GM21737 (cell line): Measurements from ENCODE around the gene E2F4.

ENCODE experiments used
- ATAC-seq: cut with Tn5 transposase; IDR thresholded peaks from one replicate; pipeline ENCODE4 v1.9.1; 2021; ENCODE audit warnings: mild to moderate bottlenecking, moderate library complexity; ENCODE audit not compliant: unreplicated experiment

The E2F4 gene

DNA sequence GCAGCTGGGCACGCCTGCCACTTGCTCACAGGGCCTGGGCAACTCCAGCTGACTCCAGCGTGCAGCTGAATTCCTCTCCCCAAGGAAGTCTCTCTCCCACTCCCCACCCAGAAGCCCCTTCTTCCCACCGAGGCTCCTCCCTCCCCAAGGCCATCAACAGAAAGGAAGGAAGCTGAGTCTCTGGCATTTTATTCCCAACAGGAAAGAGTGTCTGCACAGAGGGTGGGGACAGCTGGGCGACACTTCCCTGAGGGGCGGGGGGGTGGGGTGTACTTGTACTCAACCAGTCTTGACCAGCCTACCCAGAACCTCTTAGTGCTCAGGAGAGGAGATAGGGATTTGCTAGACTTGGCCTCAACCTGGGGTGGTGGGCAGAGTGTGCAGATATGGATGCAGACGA lies 1.9 kb upstream of the E2F4 start, which contains the start of gene EXOC3L1:
TSS of gene EXOC3L1 (minus strand) at position 96 of the 400 bp plus-strand sequence. CDS start 460 bp downstream, outside the sequence.
- ATAC-seq, result no peak

DNA sequence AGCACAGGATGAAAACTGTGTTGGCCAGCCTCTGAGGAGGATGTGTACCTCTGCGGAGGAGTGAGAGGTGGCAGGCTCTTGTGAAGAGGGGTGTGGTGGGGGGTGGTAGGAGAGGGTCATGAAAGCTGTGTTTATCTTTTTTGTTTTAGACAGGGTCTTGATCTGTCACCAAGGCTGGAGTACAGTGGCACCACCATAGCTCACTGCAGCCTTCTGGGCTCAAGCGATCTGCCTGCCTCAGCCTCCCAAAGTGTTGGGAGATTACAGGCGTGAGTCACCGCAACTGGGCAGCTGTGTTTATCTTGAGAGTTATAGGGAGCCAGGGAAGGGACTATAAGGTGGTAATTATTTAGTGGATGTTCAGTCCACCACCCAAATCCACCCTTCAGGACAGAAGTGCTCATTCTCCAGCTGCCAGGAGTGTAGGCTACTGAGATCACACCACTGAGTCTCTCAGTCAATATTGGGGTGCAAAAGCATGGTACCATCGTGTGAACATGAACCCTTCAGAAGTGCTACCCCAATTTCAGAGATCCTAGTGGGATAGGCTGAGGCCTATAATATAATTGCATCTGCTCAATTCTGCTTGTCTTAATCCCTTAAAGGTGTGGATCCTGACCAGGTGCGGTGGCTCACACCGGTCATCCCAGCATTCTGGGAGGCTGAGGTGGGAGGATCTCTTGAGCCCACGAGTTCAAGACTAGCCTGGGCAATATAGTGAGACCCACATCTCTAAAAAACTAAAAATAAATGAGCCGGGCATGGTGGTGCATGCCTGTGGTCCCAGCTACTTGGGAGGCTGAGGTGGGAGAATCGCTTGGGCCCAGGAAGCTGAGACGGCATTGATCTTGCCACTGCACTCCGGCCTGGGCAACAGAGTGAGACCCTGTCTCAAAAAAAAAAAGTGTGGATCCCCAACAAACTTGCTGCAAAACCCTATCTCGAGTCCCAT lies 1.2 kb upstream of the E2F4 start:
- ATAC-seq, result no peak

DNA sequence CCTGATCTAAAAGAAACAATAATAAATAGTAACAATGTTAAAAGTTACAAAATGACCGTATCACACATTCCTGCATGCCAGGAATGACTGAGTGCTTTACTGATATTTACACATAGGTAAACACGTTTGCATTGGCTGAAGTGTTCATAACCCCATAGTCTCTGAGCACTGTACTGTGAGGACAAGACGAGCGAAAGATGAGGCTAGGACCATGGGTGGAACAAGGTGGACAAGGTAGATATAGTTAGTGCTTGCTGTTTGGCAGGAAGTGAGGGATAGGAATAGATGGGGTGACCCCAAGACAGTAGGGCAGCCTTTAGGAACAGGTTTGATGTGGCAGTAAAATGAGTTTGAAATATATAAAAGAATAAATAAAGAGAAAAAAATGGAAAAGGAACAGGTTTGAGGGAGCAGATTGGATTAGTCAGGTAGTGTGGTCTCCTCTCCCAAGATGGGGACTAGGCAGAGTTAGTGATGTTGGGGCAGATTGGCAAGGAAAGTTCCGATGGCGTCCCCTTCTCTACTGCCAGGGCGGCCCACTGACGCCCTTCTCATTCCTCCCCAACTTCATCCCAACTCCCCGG lies 452 bp upstream of the E2F4 start:
- ATAC-seq, result no peak

DNA sequence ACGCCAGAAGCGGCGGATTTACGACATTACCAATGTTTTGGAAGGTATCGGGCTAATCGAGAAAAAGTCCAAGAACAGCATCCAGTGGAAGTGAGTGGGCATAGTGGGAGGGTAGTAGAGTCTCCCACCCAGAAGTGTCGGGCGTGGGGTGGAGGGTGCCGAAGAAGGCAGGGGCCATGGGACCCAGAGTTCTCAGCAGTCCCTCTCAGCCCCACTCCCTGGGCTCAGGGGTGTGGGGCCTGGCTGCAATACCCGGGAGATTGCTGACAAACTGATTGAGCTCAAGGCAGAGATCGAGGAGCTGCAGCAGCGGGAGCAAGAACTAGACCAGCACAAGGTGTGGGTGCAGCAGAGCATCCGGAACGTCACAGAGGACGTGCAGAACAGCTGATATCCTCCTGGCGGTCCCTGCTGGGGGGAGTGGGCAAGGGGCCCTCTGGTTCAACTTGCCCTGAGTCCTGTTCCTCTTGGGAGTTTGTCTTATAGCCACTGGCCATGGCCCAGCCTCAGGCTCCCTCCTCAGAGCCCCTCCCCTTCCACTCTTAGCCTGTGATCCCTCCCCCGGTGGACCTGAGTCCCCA lies 916 bp downstream of the E2F4 start:
- ATAC-seq, result no peak

DNA sequence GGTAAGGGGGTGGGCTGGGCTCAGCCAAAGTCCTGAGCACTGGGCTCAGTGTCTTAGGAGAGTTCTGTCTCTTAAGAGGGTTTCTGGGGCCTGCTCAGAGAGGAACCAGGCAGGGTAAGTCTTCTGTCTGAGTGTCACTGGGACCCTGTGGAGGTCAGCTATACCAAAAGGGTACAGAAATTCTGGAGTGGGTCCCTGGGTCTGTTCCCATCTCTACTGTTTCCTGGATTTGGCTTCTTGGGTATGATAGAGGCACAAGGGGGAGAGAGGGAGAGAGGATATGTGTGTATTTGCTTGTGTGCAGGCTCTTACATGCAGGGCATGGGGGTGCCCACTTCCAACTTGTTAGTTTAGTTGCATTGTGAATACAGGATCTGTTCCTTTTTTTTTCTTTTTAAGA lies 1.6 kb downstream of the E2F4 start:
- ATAC-seq, result no peak

DNA sequence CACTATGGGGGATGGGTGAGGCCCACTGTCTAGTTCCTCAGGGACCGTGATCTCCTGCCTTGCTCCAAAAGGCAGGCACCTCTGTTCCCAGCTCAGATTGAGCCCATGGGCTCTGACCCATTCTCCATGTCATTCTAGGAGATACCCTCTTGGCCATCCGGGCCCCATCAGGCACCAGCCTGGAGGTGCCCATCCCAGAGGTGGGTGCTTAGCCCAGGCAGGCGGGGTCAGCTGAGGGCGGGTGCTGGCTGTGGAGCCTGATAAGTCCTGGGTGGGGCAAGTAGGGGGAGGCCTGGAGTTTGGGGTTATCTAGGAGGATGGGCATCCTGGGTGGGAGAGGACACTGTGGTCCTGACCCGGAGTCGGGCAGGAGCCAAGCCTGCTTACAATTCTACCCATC lies 2.3 kb downstream of the E2F4 start:
- no peak for ATAC-seq

DNA sequence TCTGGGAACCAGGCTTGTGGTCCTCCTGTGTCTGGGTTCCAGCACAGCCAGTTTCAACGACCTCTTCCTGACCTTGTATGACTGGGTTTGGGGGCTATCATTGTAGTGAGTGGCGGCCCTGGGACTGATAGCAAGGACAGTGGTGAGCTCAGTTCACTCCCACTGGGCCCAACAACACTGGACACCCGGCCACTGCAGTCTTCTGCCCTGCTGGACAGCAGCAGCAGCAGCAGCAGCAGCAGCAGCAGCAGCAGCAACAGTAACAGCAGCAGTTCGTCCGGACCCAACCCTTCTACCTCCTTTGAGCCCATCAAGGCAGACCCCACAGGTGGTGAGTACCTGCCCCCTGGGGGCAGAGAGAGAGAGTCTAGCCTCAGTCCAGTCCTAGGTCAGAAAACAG lies 3.7 kb downstream of the E2F4 start:
- no peak for ATAC-seq

DNA sequence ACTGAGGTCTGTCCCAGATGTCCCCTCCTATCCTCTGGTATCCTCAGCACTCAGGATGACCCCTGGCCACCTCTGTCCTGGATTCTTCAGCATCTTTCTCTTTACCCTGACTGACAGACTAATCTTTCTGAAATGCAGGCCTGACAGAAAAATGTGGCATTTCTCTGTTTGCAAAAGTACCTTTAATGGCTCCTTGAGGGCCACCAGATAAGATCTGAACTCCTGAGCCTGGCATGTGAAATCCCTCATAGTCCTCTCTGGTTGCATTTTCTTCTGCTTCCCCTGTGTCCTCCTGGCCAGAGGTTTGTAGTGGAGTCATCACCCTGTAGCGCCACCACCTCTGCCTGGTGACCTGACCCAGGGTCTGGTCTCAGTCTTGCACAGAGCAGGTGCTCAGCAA lies 4.9 kb downstream of the E2F4 start:
- no peak for ATAC-seq

DNA sequence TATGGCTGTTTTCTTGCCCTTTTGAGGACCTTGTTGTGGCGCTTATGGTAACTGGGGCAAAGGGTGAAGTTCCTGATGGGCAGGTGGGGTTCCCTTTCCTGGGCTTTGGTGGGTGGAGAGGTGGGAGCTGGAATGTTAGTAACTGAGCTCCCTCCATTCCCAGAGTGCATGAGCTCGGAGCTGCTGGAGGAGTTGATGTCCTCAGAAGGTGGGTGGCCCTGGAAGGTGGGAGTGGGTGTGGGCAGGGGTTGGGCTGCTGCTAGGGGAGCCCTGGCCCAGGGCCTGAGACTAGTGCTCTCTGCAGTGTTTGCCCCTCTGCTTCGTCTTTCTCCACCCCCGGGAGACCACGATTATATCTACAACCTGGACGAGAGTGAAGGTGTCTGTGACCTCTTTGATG lies 5.7 kb downstream of the E2F4 start:
- no peak for ATAC-seq

DNA sequence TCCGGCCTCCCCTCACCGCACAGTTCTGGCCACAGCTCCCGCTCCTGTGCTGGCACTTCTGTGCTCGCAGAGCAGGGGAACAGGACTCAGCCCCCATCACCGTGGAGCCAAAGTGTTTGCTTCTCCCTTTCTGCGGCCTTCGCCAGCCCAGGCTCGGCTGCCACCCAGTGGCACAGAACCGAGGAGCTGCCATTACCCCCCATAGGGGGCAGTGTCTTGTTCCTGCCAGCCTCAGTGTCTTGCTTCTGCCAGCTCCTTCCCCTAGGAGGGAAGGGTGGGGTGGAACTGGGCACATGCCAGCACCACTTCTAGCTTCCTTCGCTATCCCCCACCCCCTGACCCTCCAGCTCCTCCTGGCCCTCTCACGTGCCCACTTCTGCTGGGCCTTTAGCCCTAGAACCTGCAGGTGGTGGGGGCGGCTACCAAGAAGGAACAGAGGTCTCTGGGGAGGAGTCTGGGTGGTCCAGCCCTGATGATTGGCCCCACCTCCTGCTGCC lies 6.3 kb downstream of the E2F4 start:
- ATAC-seq, result no peak

DNA sequence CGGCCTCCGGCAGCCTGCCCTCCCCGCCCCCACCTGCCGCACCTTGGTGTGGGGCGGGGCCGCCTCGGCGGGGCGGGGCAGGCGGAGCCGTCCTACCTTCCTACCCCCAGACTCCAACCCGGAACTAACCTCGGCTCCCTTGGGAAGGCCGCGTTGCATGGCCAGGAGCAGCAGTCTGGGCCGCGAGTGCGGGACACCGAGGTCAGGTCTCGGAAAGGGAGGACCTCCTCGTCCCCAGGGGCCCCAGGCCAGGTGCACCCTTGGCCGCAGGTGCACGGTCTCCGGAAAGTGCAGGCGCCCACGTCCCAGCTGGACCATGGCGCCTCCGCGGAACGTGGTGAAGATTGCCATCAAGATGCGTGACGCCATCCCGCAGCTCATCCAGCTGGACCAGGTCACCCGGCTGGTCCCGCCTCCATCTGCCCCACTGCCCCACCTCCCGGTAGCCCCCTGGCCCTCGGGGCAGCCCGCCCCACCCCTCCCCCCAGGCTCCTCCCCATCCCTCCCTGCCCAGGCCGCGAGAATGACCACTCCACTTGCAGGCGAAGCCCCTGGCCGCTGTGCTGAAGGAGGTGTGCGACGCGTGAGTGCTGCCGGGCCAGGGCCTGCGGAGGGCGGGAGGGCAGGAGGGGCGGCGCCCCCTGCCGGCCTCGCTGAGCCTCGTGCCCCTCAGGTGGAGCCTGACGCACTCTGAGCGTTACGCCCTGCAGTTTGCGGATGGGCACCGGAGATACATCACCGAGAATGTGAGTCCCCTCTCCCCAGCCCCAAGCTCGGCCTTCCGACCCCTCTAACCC lies 7.3 kb downstream of the E2F4 start, which contains the start of gene ELMO3:
TSS of gene ELMO3 (plus strand) at position 121 of the 797 bp plus-strand sequence. CDS start at position 317, 196 bp downstream.
- no peak for ATAC-seq

DNA sequence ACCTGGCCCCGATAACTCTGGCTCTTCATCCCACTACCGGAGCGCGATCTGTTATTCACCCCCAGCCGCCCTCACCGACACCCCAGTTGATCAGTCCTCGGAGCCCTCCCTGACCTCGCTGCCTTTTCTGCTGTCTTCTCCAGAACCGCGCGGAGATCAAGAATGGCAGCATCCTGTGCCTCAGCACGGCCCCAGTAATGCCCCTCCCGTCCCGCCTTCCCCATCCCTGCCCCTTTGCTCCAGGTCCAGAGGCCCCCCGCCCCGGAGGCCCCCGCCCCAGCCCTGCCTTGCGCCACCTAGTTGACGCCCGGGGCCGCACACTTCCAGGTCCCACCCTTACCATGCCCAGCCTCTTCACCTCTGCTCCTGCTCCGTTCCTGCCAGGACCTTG lies 7.8 kb downstream of the E2F4 start:
- ATAC-seq, result no peak

DNA sequence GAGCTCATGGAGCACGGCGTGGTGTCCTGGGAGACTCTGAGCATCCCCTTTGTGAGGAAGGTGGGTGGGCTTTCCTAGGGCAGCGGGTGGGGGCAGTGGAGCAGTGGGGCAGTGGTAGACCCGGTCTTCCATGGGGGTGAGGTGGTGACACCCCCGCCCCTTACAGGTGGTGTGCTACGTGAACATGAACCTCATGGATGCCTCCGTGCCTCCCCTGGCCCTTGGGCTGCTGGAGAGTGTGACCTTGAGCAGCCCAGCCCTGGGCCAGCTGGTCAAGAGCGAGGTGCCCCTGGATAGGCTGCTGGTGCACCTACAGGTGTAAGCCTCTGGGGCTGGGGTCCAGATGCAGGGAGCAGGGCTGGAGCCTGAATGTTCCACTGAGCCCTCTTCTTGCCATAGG lies 8.5 kb downstream of the E2F4 start:
- ATAC-seq, result no peak

DNA sequence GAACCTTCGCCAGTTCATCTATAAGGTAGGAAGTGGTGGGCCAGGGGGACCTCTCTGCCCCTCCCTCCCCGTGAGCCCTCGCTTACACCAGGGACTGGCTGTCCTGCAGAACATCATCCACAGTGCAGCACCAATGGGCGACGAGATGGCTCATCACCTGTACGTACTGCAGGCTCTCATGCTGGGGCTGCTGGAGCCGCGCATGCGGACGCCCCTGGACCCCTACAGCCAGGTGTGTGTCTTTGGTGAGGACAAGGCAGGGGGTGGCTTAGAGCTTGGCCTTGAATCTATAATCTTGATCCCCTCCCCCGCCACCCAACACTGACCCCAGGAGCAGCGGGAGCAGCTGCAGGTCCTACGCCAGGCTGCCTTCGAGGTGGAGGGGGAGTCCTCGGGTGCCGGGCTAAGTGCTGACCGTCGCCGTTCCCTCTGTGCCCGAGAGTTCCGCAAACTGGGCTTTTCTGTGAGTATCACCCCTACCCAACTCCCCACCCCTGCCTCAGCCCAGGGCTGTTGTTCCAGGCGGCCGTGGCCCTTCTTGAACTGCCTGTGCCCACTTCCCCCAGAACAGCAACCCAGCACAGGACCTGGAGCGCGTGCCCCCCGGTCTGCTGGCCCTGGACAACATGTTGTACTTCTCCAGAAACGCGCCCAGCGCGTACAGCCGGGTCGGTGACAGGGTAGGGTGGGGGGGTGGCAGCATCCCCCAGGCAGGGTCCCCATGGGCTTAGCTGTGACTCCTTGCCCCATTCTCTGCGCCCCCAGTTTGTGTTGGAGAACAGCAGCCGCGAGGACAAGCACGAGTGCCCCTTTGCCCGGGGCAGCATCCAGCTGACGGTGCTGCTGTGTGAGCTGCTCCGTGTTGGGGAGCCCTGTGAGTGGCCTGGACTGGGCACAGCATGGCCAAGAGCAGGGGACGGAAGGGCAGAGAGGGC lies 9.7 kb downstream of the E2F4 start:
- no peak for ATAC-seq

DNA sequence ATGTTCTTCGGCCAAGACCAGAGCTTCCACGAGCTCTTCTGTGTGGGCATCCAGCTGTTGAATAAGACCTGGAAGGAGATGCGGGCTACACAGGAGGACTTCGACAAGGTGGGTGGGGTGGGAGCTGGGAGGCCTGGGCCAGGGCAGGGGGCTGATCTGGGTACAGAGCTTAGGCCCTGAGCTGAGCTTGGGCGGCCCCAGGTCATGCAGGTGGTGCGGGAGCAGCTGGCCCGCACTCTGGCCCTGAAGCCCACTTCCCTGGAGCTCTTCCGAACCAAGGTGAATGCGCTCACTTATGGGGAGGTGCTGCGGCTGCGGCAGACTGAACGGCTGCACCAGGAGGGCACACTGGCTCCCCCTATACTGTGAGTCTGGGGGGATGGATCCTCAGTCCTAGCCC lies 10.5 kb downstream of the E2F4 start:
- ATAC-seq, result no peak

DNA sequence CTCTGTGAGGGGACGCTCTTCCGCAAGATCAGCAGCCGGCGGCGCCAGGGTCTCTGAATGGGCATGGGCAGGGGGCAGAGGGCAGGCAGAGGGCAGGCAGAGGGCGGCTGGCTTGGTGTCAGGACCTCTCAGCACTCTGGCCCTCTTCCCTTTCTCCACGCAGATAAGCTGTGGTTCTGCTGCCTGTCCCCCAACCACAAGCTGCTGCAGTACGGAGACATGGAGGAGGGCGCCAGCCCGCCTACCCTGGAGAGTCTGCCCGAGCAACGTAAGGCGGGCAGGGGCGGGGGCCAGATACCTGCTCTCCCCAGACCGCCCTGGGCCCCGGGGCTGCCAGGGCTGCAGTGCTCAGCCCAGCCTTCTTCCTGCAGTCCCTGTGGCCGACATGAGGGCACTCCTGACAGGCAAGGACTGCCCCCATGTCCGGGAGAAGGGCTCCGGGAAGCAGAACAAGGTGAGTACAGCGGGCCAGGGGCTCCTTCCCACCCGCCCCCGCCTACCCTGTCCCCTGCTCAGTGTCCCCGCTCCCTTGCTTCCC lies 11.1 kb downstream of the E2F4 start:
- no peak for ATAC-seq

DNA sequence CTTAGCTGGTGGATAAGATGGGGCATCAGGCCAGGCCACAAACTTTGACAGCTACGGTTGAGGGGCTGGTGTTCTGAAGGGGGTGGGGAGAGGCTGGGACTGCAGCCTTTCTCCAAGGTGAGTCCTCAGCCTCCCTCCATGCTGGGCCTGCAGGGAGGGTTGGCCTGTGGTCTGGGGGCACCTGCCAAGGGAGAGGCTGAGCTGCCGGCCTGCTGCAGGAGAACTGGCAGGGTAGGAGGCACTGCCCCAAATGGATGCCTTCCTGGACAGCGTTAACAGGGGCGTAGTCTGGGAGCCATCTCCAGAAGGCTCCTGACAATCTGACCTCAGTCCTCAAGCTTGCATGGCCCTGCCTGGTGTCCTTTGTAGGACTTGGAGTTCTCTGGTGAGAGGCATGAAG lies 12.1 kb downstream of the E2F4 start:
- no peak for ATAC-seq

DNA sequence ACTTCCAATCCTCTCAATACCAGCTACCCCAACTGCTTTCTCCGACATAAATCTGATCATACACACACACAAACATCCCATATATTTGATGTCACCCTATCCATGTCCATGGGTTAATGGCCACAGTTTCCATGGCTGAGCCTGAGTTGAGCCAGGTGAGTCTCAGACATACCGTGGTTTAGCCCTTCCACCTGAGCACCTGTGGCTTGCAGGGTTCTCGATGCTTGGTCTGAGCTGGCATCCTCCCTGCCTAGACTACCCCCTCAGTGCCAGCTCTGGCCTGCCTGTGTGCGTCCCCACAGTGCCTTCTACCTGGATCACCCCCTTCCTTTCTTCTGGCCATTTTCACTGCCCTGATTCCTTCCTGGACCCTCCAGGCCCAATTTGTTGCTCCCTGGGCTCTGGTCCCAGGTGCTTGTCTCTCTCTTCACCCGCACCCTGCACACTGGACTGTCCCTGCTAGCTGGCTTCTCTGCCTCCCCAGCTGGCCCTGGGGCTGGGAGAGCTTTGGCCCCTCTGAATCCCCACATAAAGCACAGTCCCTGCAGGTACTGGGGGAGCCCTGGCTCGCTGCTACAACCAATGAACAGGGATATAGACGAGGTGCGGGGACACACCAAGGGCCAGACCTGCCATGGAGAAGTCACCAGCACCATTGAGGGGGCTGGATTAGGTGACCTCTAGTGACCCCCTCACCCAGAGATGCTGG lies 14.3 kb downstream of the E2F4 start:
- no peak for ATAC-seq

DNA sequence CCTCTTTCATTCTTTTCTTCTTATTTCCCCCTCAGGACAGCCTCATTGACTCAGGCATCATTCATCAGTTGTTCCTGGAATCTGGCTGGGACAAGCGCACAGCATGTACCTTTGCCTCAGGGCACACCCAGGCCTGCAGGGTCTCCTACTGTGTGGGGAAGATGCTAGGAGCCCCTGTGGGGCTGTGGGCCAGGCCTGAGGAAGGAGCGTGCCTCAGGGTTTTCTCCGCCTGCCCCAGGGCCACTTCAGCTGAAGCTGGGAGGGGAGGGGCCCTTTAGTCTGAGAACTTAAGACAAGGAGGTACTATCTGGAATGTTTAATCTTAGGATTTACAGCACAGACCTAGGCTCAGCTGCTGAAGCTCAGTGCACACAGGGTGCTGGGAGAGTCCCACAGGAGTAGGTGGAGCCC lies 14.9 kb downstream of the E2F4 start:
- no peak for ATAC-seq
